A673 (cell line): ENCODE data around the gene MTAP.

ENCODE experiments used
- EZH2 ChIP-seq: fragments of 200-600 bp; sonication (generic); IDR thresholded peaks from 2 replicates; pipeline ENCODE4 v1.6.1; 2017; ENCODE audit warnings: borderline replicate concordance, low read depth, mild to moderate bottlenecking, mixed read lengths, antibody characterized with exemption, low read length; ENCODE audit not compliant: poor library complexity, severe bottlenecking
- TF ChIP-seq, protein P1 (sequence below): fragments of 300-800, 200-600 bp; sonication (generic); conservative IDR thresholded peaks from 2 replicates; pipeline ENCODE4 v1.5.1; 2017; ENCODE audit warnings: low read depth, mild to moderate bottlenecking, antibody characterized with exemption, low read length, moderate library complexity, mixed read lengths

DNA sequence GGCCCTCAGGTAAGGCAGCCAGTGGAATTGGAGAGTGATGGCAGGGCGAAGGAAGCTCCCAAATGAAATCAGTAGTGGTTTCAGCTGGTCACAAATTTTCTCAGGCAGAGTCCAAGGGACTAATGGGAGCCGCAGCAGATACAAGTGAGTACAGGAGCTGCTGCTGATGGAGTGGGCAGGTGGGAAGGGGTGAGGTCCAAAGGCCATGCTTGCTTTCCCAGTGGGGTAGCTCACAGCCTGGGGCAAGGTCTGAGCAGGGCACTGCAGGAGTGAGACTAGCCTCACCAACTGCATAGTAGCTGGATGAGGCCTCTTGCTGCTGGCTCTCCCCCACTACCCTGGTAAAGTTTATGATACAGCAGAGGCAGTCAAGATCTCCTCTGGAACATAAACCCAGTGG, 38.2 kb downstream of the MTAP start:
- TF ChIP-seq, protein P1, sequence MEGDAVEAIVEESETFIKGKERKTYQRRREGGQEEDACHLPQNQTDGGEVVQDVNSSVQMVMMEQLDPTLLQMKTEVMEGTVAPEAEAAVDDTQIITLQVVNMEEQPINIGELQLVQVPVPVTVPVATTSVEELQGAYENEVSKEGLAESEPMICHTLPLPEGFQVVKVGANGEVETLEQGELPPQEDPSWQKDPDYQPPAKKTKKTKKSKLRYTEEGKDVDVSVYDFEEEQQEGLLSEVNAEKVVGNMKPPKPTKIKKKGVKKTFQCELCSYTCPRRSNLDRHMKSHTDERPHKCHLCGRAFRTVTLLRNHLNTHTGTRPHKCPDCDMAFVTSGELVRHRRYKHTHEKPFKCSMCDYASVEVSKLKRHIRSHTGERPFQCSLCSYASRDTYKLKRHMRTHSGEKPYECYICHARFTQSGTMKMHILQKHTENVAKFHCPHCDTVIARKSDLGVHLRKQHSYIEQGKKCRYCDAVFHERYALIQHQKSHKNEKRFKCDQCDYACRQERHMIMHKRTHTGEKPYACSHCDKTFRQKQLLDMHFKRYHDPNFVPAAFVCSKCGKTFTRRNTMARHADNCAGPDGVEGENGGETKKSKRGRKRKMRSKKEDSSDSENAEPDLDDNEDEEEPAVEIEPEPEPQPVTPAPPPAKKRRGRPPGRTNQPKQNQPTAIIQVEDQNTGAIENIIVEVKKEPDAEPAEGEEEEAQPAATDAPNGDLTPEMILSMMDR = no peak
- no peak for TF ChIP-seq EZH2
